ENCODE results near the gene LONRF2.

DNA sequence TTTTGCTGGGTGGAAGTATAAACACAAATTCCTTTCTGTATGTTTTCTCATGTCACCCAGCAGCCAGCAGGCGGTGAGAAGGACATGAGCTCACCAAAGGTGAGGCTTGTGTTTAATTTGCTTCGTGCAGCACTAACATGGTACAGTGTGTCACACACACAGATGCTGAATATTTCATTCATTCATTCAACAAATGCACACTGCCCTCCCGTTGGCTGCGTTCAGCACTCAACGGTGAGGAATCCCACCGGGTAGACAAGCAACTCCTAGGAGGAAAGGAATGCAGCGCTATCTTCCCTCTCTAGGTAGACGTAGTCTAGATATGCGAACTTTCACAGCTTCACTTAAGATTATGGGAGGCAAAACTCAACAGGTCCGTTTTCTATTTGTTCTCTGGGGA, 85.1 kb downstream of the LONRF2 start:
- TF ChIP-seq, protein P1, sequence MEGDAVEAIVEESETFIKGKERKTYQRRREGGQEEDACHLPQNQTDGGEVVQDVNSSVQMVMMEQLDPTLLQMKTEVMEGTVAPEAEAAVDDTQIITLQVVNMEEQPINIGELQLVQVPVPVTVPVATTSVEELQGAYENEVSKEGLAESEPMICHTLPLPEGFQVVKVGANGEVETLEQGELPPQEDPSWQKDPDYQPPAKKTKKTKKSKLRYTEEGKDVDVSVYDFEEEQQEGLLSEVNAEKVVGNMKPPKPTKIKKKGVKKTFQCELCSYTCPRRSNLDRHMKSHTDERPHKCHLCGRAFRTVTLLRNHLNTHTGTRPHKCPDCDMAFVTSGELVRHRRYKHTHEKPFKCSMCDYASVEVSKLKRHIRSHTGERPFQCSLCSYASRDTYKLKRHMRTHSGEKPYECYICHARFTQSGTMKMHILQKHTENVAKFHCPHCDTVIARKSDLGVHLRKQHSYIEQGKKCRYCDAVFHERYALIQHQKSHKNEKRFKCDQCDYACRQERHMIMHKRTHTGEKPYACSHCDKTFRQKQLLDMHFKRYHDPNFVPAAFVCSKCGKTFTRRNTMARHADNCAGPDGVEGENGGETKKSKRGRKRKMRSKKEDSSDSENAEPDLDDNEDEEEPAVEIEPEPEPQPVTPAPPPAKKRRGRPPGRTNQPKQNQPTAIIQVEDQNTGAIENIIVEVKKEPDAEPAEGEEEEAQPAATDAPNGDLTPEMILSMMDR (IDR thresholded peaks at IDR 0.05) = no peak
- TF ChIP-seq POLR2A (IDR thresholded peaks at IDR 0.05) = no peak

All from uterus (tissue), 2 donors.